SK-N-SH (cell line): ENCODE data around the gene CLCN3. TPM values are rescaled to one million over a fixed set of nuclear protein-coding genes. Genes with fewer than 3 reads are reported as not detected.
A peak's percentile ranks its signal among the peaks of the same experiment; 100 is the strongest.
"Not testable (repeated sequence)": the region's sequence is repeated elsewhere in the genome, so short reads cannot be mapped to it uniquely, and the experiment has no call there.

ENCODE experiments used
- CTCF ChIA-PET: fragments of 300-600, 350-600 bp; formaldehyde crosslinking; extraction: SDS; loops from one replicate; lab custom pipeline; 2021; lab: Yijun Ruan, JAX
- POLR2A ChIA-PET: fragments of 350-600 bp; sonication (Branson Sonifier 250); formaldehyde crosslinking; extraction: SDS; loops from one replicate; lab custom pipeline; 2020; ENCODE audit warnings: antibody characterized with exemption, inconsistent platforms; lab: Yijun Ruan, JAX
- DNase-seq: peaks from one replicate; pipeline ENCODE4 v3.0.0; 2012
- H2AFZ ChIP-seq: fragments of 200-600 bp; sonication (generic); 2 replicates; pipeline ENCODE4 v1.8.1; 2016; ENCODE audit warnings: antibody characterized with exemption, mild to moderate bottlenecking, low read depth
- H3F3A ChIP-seq: fragments of 200-600 bp; sonication (generic); replicated peaks from 2 replicates; pipeline ENCODE3; 2016; ENCODE audit warnings: antibody characterized with exemption, mild to moderate bottlenecking; ENCODE audit not compliant: insufficient read depth
- H3K27ac ChIP-seq, 2 experiments: fragments of 200-500 bp in 1 of 2; fragments of 200-600 bp in 1 of 2; sonication (Bioruptor generic) in 1 of 2; sonication (generic), shearing (Covaris generic) in 1 of 2; 2 replicates each; pipeline versions ENCODE4 v1.5.1 to v1.6.1; 2014 to 2016; ENCODE audit warnings: low read depth in 2 of 2, inconsistent platforms in 1 of 2, low read length in 1 of 2, mild to moderate bottlenecking in 1 of 2, mixed read lengths in 1 of 2
- H3K27me3 ChIP-seq: fragments of 200-600 bp; sonication (generic), shearing (Covaris generic); 2 replicates; pipeline ENCODE4 v1.6.1; 2016; ENCODE audit warnings: mixed run types; ENCODE audit not compliant: insufficient read depth
- H3K36me3 ChIP-seq, 2 experiments: fragments of 200-500 bp in 1 of 2; fragments of 200-600 bp in 1 of 2; sonication (Bioruptor generic) in 1 of 2; sonication (generic) in 1 of 2; replicated peaks in 1 of 2; 2 replicates each; pipeline versions ENCODE3 to v1.5.1; 2014 to 2016; ENCODE audit warnings: low read length in 1 of 2, mild to moderate bottlenecking in 1 of 2; ENCODE audit not compliant: insufficient read depth in 2 of 2, control insufficient read depth in 1 of 2
- H3K4me1 ChIP-seq, 2 experiments: fragments of 200-500 bp in 1 of 2; fragments of 200-600 bp in 1 of 2; sonication (Bioruptor generic) in 1 of 2; sonication (generic), shearing (Covaris generic) in 1 of 2; 2 replicates each; pipeline versions ENCODE4 v1.5.1 to v1.6.1; 2014 to 2016; ENCODE audit warnings: low read depth in 1 of 2, low read length in 1 of 2, mixed run types in 1 of 2; ENCODE audit not compliant: insufficient read depth in 2 of 2, control insufficient read depth in 1 of 2
- H3K4me2 ChIP-seq: fragments of 200-600 bp; sonication (generic), shearing (Covaris generic); 2 replicates; pipeline ENCODE4 v1.6.1; 2017; ENCODE audit warnings: mixed run types
- H3K4me3 ChIP-seq, 2 experiments: fragments of 200-500 bp in 1 of 2; fragments of 200-600 bp in 1 of 2; sonication (Bioruptor generic) in 1 of 2; sonication (generic), shearing (Covaris generic) in 1 of 2; 2 replicates each; pipeline versions ENCODE4 v1.5.1 to v1.8.1; 2014 to 2016; ENCODE audit warnings: low read depth in 2 of 2, inconsistent platforms in 1 of 2, low read length in 1 of 2, mild to moderate bottlenecking in 1 of 2, mixed read lengths in 1 of 2, moderate library complexity in 1 of 2
- H3K79me2 ChIP-seq: fragments of 200-600 bp; sonication (generic); 2 replicates; pipeline ENCODE4 v1.8.1; 2017; ENCODE audit warnings: mild to moderate bottlenecking; ENCODE audit not compliant: insufficient read depth
- H3K9ac ChIP-seq: fragments of 200-600 bp; sonication (generic); 2 replicates; pipeline ENCODE4 v1.6.1; 2017; ENCODE audit warnings: mixed run types
- H3K9me2 ChIP-seq: fragments of 200-600 bp; sonication (generic); 2 replicates; pipeline ENCODE4 v1.6.1; 2017; ENCODE audit warnings: mixed run types
- H3K9me3 ChIP-seq: fragments of 200-600 bp; sonication (generic); 2 replicates; pipeline ENCODE4 v1.6.1; 2017; ENCODE audit warnings: mixed run types, mild to moderate bottlenecking, moderate library complexity
- H4K20me1 ChIP-seq: fragments of 200-600 bp; sonication (generic); 2 replicates; pipeline ENCODE4 v1.6.1; 2017; ENCODE audit warnings: mild to moderate bottlenecking, mixed run types; ENCODE audit not compliant: insufficient read depth
- ELF1 ChIP-seq: IDR thresholded peaks from 2 replicates; pipeline ENCODE4 v1.4.0; 2012
- EZH2phosphoT487 ChIP-seq: fragments of 200-600 bp; sonication (generic); IDR thresholded peaks from 2 replicates; pipeline ENCODE4 v1.6.1; 2017; ENCODE audit warnings: low read depth, mixed run types, mild to moderate bottlenecking, antibody characterized with exemption, moderate library complexity, borderline replicate concordance
- FOSL2 ChIP-seq: IDR thresholded peaks from 2 replicates; pipeline ENCODE4 v1.4.0; 2012; ENCODE audit warnings: low read depth, mild to moderate bottlenecking, moderate library complexity, borderline replicate concordance
- FOXJ3 ChIP-seq: sonication (generic); formaldehyde crosslinking; IDR thresholded peaks from 2 replicates; pipeline ENCODE4 v1.5.1; 2020; ENCODE audit warnings: mild to moderate bottlenecking, missing genetic modification reagents
- JUND ChIP-seq: IDR thresholded peaks from 2 replicates; pipeline ENCODE4 v1.4.0; 2012
- MAX ChIP-seq: IDR thresholded peaks from 2 replicates; pipeline ENCODE4 v1.4.0; 2012; ENCODE audit warnings: low read depth
- MXI1 ChIP-seq: IDR thresholded peaks from 2 replicates; pipeline ENCODE4 v1.6.1; 2012; ENCODE audit warnings: mild to moderate bottlenecking, low read depth, low read length, improper control_type of control experiment
- NFIC ChIP-seq: IDR thresholded peaks from 2 replicates; pipeline ENCODE4 v1.4.0; 2012; ENCODE audit warnings: borderline replicate concordance
- RAD21 ChIP-seq: IDR thresholded peaks from 2 replicates; pipeline ENCODE4 v1.6.1; 2012; ENCODE audit warnings: mild to moderate bottlenecking, low read length
- REST ChIP-seq: IDR thresholded peaks from 2 replicates; pipeline ENCODE4 v1.6.1; 2012; ENCODE audit warnings: mild to moderate bottlenecking, low read depth, low read length, moderate library complexity
- RFX5 ChIP-seq: IDR thresholded peaks from 2 replicates; pipeline ENCODE4 v1.6.1; 2012; ENCODE audit warnings: mild to moderate bottlenecking, improper control_type of control experiment, low read length
- SIN3A ChIP-seq: IDR thresholded peaks from 2 replicates; pipeline ENCODE4 v1.6.1; 2012; ENCODE audit warnings: low read depth, mild to moderate bottlenecking, low read length, moderate library complexity, borderline replicate concordance
- TCF12 ChIP-seq: IDR thresholded peaks from 2 replicates; pipeline ENCODE4 v1.4.0; 2012
- TEAD4 ChIP-seq: IDR thresholded peaks from 2 replicates; pipeline ENCODE4 v1.4.0; 2012; ENCODE audit warnings: mild to moderate bottlenecking, borderline replicate concordance; ENCODE audit not compliant: insufficient read depth
- USF1 ChIP-seq: IDR thresholded peaks from 2 replicates; pipeline ENCODE4 v1.4.0; 2012; ENCODE audit warnings: low read depth, borderline replicate concordance
- USF2 ChIP-seq: fragments of 150-350 bp; IDR thresholded peaks from 2 replicates; pipeline ENCODE4 v1.6.1; 2017; ENCODE audit warnings: antibody characterized with exemption, low read length, low read depth, borderline replicate concordance
- WGBS: methylation state at CpG from one replicate; pipeline ENCODE4 v1.1.6; 2017; ENCODE audit warnings: low lambda C conversion rate; 5-methylcytosine and 5-hydroxymethylcytosine counted together
- polyA plus RNA-seq, 3 experiments: library from polyadenylated mRNA; depleted of rRNA; stranded (reverse); fragments of >200 nt; gene quantifications; 2 replicates each; pipeline ENCODE4 v1.2.3, GENCODE V29; 2012

CLCN3 gene
- polyA plus RNA-seq, 1 of the 3 experiments (the other 2 are of a cell fraction): 11.8 TPM

- Histone ChIP-seq H3K9me2 (no peaks in the 10 kb centered on the region), H3K27me3 (no peaks in the 10 kb centered on the region), H3K27ac (no peak overlapping the region), H3K9me3 (no peaks in the 10 kb centered on the region), H3K4me2 (no peak overlapping the region), H3K4me1 (peaks cover 0 to 11% of the 10 kb centered on the region in 2 experiments; a peak in 2 of 4 replicates), H4K20me1 (no peaks in the 10 kb centered on the region), H3K4me3 (no peak overlapping the region), H3F3A (peaks cover 5% of the 10 kb centered on the region), H3K9ac (no peak overlapping the region), H3K79me2 (no peaks in the 10 kb centered on the region)
- POLR2A ChIA-PET: no interaction called here
- WGBS: 75% methylated on average over 3 of the region's 3 CpGs
- DNase-seq: no peak
- CTCF ChIA-PET: interaction anchor here (1.3 to 1.4 kb wide), 2 partner anchors 23 to 89 kb away, joined by 3 to 4 read pairs; no protein-coding TSS in a partner anchor
- TF ChIP-seq USF2 (no peak), NFIC (no peak)
- TF ChIP-seq, all 33 proteins: peak for 0
- no peaks in the 10 kb centered on the region for H3K36me3 ChIP-seq
- no peak overlapping the region for H2AFZ ChIP-seq
These were observed 148.0 kb downstream of the CLCN3 start for GRCh38 chr4:169768385-169768784.

GRCh38 chr4:169770416-169770815 lies 150.0 kb downstream of the CLCN3 start:
- DNase-seq: no peak
- Histone ChIP-seq H3K9ac (no peak overlapping the region), H2AFZ (no peak overlapping the region), H3K79me2 (no peaks in the 10 kb centered on the region), H3K9me3 (no peaks in the 10 kb centered on the region), H3K4me2 (no peak overlapping the region), H4K20me1 (no peaks in the 10 kb centered on the region), H3K27ac (peak overlapping the region in 1 of 2 experiments; percentile 30; a peak in 2 of 4 replicates), H3K4me1 (peaks cover 0 to 8% of the 10 kb centered on the region in 2 experiments; a peak in 2 of 4 replicates), H3K9me2 (no peaks in the 10 kb centered on the region), H3F3A (no peaks in the 10 kb centered on the region), H3K36me3 (no peaks in the 10 kb centered on the region), H3K4me3 (no peak overlapping the region), H3K27me3 (no peaks in the 10 kb centered on the region)
- ChIA-PET POLR2A (no interaction called here), CTCF (interaction anchor here (0.7 to 1.1 kb wide), 2 partner anchors 21 to 434 kb away, joined by 3 read pairs; no protein-coding TSS in a partner anchor)
- TF ChIP-seq MXI1: no peak
- TF ChIP-seq ELF1: no peak
- no peak for TF ChIP-seq FOXJ3 (CRISPR knock-in tag)
- no peak for TF ChIP-seq TCF12
- no peak for TF ChIP-seq SIN3A
- TF ChIP-seq RAD21: no peak
- TF ChIP-seq JUND: no peak
- no peak for TF ChIP-seq USF1
- no peak for TF ChIP-seq RFX5
- no peak for TF ChIP-seq EZH2phosphoT487
- TF ChIP-seq NFIC: no peak
- TF ChIP-seq TEAD4: no peak
- no peak for TF ChIP-seq REST
- no peak for TF ChIP-seq MAX
- no peak for TF ChIP-seq USF2
- TF ChIP-seq FOSL2: no peak

GRCh38 chr4:169771556-169772080 lies 151.2 kb downstream of the CLCN3 start:
- H3K4me3 ChIP-seq, H3K79me2 ChIP-seq, H4K20me1 ChIP-seq, CTCF ChIA-PET, H3K36me3 ChIP-seq, H2AFZ ChIP-seq, H3K4me2 ChIP-seq, H3K9me2 ChIP-seq, DNase-seq, H3K27me3 ChIP-seq, H3K9me3 ChIP-seq, H3K4me1 ChIP-seq, POLR2A ChIA-PET, H3K9ac ChIP-seq, H3F3A ChIP-seq: not testable (repeated sequence)
- WGBS: 91% methylated on average over 11 of the region's 11 CpGs
- H3K27ac ChIP-seq: peak overlapping the region in 1 of 2 experiments; percentile 16; a peak in 1 of 4 replicates
